GM23338 (cell line): ENCODE results near the gene XPR1. TPM values are rescaled to one million over a fixed set of nuclear protein-coding genes. Genes with fewer than 3 reads are reported as not detected.

Experiments used
- ATAC-seq: fragments of 200-7000 bp; cut with Tn5 transposase; 3 replicates; pipeline ENCODE4 v1.9.1; 2020
- DNase-seq: peaks from one replicate; pipeline ENCODE4 v3.0.0-alpha.2; 2015; ENCODE audit warnings: low spot score
- H2AFZ ChIP-seq: fragments of 200-600 bp; sonication (generic); 2 replicates; pipeline ENCODE4 v1.8.0; 2016; ENCODE audit warnings: antibody characterized with exemption, mild to moderate bottlenecking, moderate library complexity
- H3F3A ChIP-seq: fragments of 200-600 bp; sonication (generic); replicated peaks from 2 replicates; pipeline ENCODE4 v1.8.0; 2017; ENCODE audit warnings: antibody characterized with exemption, mixed run types, low read depth
- H3K27ac ChIP-seq: fragments of 200-600 bp; sonication (generic); 2 replicates; pipeline ENCODE4 v1.6.1; 2016; ENCODE audit warnings: low read depth
- H3K27me3 ChIP-seq: fragments of 200-600 bp; sonication (generic); 2 replicates; pipeline ENCODE4 v1.8.0; 2016; ENCODE audit warnings: mild to moderate bottlenecking, mixed run types, moderate library complexity; ENCODE audit not compliant: insufficient read depth
- H3K36me3 ChIP-seq: fragments of 200-600 bp; sonication (generic); 2 replicates; pipeline ENCODE4 v1.8.0; 2016; ENCODE audit warnings: mild to moderate bottlenecking; ENCODE audit not compliant: insufficient read depth
- H3K4me1 ChIP-seq: fragments of 200-600 bp; sonication (generic); 2 replicates; pipeline ENCODE4 v1.8.0; 2016; ENCODE audit warnings: mild to moderate bottlenecking, moderate library complexity; ENCODE audit not compliant: insufficient read depth
- H3K4me2 ChIP-seq: fragments of 200-600 bp; sonication (generic); 2 replicates; pipeline ENCODE4 v1.7.1; 2017; ENCODE audit warnings: mixed run types
- H3K4me3 ChIP-seq: fragments of 200-600 bp; sonication (generic); 2 replicates; pipeline ENCODE4 v1.6.1; 2016; ENCODE audit warnings: mixed run types
- H3K79me2 ChIP-seq: fragments of 200-600 bp; sonication (generic); replicated peaks from 2 replicates; pipeline ENCODE4 v1.8.0; 2017; ENCODE audit warnings: mild to moderate bottlenecking; ENCODE audit not compliant: insufficient read depth
- H3K9me2 ChIP-seq: fragments of 200-600 bp; sonication (generic); 2 replicates; pipeline ENCODE4 v1.8.0; 2017; ENCODE audit not compliant: insufficient read depth
- H4K20me1 ChIP-seq: fragments of 200-600 bp; sonication (generic); replicated peaks from 2 replicates; pipeline ENCODE4 v1.8.0; 2017; ENCODE audit warnings: mild to moderate bottlenecking; ENCODE audit not compliant: insufficient read depth
- H3K27ac Mint-ChIP-seq: 2 replicates; pipeline ENCODE4 v1.8.0; 2020; ENCODE audit warnings: inconsistent platforms, mild to moderate bottlenecking, moderate library complexity, mixed read lengths
- H3K27me3 Mint-ChIP-seq: 3 replicates; pipeline ENCODE4 v1.8.0; 2022; ENCODE audit warnings: low read depth, mild to moderate bottlenecking, moderate library complexity, mixed read lengths, inconsistent platforms; ENCODE audit not compliant: insufficient read depth, poor library complexity
- H3K36me3 Mint-ChIP-seq: 3 replicates; pipeline ENCODE4 v1.8.0; 2021; ENCODE audit warnings: low read depth, mild to moderate bottlenecking, inconsistent platforms, moderate library complexity, mixed read lengths
- H3K4me1 Mint-ChIP-seq: 3 replicates; pipeline ENCODE4 v1.8.0; 2020; ENCODE audit warnings: mild to moderate bottlenecking, inconsistent platforms, mixed read lengths
- H3K4me3 Mint-ChIP-seq: 3 replicates; pipeline ENCODE4 v1.8.0; 2021; ENCODE audit warnings: moderate library complexity, mild to moderate bottlenecking, inconsistent platforms, mixed read lengths
- H3K9me3 Mint-ChIP-seq: 3 replicates; pipeline ENCODE4 v1.8.0; 2020; ENCODE audit warnings: moderate library complexity, mild to moderate bottlenecking, inconsistent platforms, mixed read lengths
- CREB1 ChIP-seq: fragments of 250-450 bp; sonication (Bioruptor Pico); IDR thresholded peaks from 2 replicates; pipeline ENCODE4 v1.5.0; 2020; ENCODE audit warnings: low read depth, mild to moderate bottlenecking, moderate library complexity
- EZH2 ChIP-seq: fragments of 200-600 bp; sonication (generic); IDR thresholded peaks from one replicate; pipeline ENCODE4 v1.8.0; 2017; ENCODE audit warnings: antibody characterized with exemption, mild to moderate bottlenecking, low read depth; ENCODE audit not compliant: unreplicated experiment
- EZH2phosphoT487 ChIP-seq: fragments of 200-600 bp; sonication (generic); IDR thresholded peaks from one replicate; pipeline ENCODE4 v1.8.1; 2018; ENCODE audit warnings: antibody characterized with exemption; ENCODE audit not compliant: unreplicated experiment
- JUNB ChIP-seq: IDR thresholded peaks from one replicate; pipeline ENCODE4 v1.6.1; 2016; ENCODE audit warnings: antibody characterized with exemption; ENCODE audit not compliant: unreplicated experiment
- NANOG ChIP-seq: IDR thresholded peaks from 2 replicates; pipeline ENCODE4 v1.6.1; 2016; ENCODE audit warnings: antibody characterized with exemption, borderline replicate concordance
- POLR2AphosphoS5 ChIP-seq: IDR thresholded peaks from 2 replicates; pipeline ENCODE4 v1.6.1; 2016; ENCODE audit warnings: antibody characterized with exemption, low read depth
- STAT1 ChIP-seq: IDR thresholded peaks from one replicate; pipeline ENCODE4 v1.6.1; 2016; ENCODE audit warnings: antibody characterized with exemption; ENCODE audit not compliant: unreplicated experiment
- ZNF114 ChIP-seq: fragments of 250-450 bp; sonication (Bioruptor Pico); IDR thresholded peaks from 2 replicates; pipeline ENCODE4 v1.5.0; 2020; ENCODE audit warnings: mild to moderate bottlenecking, moderate library complexity
- ZNF331 ChIP-seq: fragments of 250-450 bp; sonication (Bioruptor Pico); IDR thresholded peaks from 2 replicates; pipeline ENCODE4 v1.5.0; 2020; ENCODE audit warnings: low read depth, mild to moderate bottlenecking, moderate library complexity
- polyA plus RNA-seq: library from polyadenylated mRNA; unstranded; fragments of >200 nt; fragmentation: Nextera tagmentation; extraction: Ambion mirVana; gene quantifications from 2 replicates; pipeline ENCODE4 v1.2.1, GENCODE V29; 2016
- total RNA-seq: library from RNA; depleted of rRNA; stranded (reverse); fragments of >200 nt; shearing (Covaris generic); gene quantifications from 2 replicates; pipeline ENCODE4 v1.2.3, GENCODE V29; 2014
- TF ChIP-seq, protein P1 (sequence below): fragments of 250-450 bp; sonication (Bioruptor Pico); IDR thresholded peaks from 2 replicates; pipeline ENCODE4 v1.5.0; 2020; ENCODE audit warnings: mild to moderate bottlenecking, moderate library complexity
- TF ChIP-seq, protein P2 (sequence below), 2 experiments: fragments of 200-600 bp in 1 of 2; sonication (generic) in 1 of 2; conservative IDR thresholded peaks; 2 replicates each; pipeline versions ENCODE4 v1.5.1 to v1.6.1; 2016 to 2017; ENCODE audit warnings: antibody characterized with exemption in 2 of 2, low read depth in 2 of 2, mild to moderate bottlenecking in 2 of 2, moderate library complexity in 1 of 2
- TF ChIP-seq, protein P3 (sequence below): IDR thresholded peaks from 2 replicates; pipeline ENCODE4 v1.6.1; 2016; ENCODE audit warnings: antibody characterized with exemption
- TF ChIP-seq, protein P4 (sequence below): IDR thresholded peaks from one replicate; pipeline ENCODE4 v1.6.1; 2018; ENCODE audit warnings: antibody characterized with exemption; ENCODE audit not compliant: unreplicated experiment

The XPR1 gene
- total and polyA plus RNA-seq, 2 experiments from 2014 or later: 9.3 to 38.1 TPM

DNA sequence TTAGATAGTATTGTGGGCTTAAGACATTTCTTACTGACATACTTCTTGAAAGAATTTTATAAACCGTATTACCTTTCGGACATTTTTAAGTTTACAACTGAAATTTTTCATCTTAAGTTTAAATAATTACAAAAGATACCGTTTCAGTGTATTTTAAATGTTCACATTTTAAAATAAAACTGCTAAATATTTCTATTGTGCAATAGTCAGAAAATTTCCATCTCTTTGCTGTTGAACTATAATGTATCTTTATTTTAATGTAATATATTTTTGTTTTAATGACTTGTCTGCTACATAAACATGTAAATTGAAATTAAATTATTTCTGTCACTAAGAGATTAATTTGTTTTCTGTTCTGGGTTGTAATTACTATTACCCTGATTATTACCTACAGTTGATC is 206.7 kb downstream of the XPR1 start:
- peaks cover 21% of the 10 kb centered on the region for H3K4me1 ChIP-seq
- no peaks in the 10 kb centered on the region for H3K27me3 ChIP-seq
- no peaks in the 10 kb centered on the region for H3K79me2 ChIP-seq
- no peaks in the 10 kb centered on the region for H4K20me1 ChIP-seq
- no peak overlapping the region for H3K27ac ChIP-seq
- H2AFZ ChIP-seq: no peak overlapping the region
- TF ChIP-seq, protein P1, sequence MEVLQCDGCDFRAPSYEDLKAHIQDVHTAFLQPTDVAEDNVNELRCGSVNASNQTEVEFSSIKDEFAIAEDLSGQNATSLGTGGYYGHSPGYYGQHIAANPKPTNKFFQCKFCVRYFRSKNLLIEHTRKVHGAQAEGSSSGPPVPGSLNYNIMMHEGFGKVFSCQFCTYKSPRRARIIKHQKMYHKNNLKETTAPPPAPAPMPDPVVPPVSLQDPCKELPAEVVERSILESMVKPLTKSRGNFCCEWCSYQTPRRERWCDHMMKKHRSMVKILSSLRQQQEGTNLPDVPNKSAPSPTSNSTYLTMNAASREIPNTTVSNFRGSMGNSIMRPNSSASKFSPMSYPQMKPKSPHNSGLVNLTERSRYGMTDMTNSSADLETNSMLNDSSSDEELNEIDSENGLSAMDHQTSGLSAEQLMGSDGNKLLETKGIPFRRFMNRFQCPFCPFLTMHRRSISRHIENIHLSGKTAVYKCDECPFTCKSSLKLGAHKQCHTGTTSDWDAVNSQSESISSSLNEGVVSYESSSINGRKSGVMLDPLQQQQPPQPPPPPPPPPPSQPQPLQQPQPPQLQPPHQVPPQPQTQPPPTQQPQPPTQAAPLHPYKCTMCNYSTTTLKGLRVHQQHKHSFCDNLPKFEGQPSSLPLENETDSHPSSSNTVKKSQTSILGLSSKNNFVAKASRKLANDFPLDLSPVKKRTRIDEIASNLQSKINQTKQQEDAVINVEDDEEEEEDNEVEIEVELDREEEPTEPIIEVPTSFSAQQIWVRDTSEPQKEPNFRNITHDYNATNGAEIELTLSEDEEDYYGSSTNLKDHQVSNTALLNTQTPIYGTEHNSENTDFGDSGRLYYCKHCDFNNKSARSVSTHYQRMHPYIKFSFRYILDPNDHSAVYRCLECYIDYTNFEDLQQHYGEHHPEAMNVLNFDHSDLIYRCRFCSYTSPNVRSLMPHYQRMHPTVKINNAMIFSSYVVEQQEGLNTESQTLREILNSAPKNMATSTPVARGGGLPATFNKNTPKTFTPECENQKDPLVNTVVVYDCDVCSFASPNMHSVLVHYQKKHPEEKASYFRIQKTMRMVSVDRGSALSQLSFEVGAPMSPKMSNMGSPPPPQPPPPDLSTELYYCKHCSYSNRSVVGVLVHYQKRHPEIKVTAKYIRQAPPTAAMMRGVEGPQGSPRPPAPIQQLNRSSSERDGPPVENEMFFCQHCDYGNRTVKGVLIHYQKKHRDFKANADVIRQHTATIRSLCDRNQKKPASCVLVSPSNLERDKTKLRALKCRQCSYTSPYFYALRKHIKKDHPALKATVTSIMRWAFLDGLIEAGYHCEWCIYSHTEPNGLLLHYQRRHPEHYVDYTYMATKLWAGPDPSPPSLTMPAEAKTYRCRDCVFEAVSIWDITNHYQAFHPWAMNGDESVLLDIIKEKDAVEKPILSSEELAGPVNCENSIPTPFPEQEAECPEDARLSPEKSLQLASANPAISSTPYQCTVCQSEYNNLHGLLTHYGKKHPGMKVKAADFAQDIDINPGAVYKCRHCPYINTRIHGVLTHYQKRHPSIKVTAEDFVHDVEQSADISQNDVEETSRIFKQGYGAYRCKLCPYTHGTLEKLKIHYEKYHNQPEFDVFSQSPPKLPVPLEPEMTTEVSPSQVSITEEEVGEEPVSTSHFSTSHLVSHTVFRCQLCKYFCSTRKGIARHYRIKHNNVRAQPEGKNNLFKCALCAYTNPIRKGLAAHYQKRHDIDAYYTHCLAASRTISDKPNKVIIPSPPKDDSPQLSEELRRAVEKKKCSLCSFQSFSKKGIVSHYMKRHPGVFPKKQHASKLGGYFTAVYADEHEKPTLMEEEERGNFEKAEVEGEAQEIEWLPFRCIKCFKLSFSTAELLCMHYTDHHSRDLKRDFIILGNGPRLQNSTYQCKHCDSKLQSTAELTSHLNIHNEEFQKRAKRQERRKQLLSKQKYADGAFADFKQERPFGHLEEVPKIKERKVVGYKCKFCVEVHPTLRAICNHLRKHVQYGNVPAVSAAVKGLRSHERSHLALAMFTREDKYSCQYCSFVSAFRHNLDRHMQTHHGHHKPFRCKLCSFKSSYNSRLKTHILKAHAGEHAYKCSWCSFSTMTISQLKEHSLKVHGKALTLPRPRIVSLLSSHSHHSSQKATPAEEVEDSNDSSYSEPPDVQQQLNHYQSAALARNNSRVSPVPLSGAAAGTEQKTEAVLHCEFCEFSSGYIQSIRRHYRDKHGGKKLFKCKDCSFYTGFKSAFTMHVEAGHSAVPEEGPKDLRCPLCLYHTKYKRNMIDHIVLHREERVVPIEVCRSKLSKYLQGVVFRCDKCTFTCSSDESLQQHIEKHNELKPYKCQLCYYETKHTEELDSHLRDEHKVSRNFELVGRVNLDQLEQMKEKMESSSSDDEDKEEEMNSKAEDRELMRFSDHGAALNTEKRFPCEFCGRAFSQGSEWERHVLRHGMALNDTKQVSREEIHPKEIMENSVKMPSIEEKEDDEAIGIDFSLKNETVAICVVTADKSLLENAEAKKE (CRISPR knock-in tag): no peak
- TF ChIP-seq, protein P2, sequence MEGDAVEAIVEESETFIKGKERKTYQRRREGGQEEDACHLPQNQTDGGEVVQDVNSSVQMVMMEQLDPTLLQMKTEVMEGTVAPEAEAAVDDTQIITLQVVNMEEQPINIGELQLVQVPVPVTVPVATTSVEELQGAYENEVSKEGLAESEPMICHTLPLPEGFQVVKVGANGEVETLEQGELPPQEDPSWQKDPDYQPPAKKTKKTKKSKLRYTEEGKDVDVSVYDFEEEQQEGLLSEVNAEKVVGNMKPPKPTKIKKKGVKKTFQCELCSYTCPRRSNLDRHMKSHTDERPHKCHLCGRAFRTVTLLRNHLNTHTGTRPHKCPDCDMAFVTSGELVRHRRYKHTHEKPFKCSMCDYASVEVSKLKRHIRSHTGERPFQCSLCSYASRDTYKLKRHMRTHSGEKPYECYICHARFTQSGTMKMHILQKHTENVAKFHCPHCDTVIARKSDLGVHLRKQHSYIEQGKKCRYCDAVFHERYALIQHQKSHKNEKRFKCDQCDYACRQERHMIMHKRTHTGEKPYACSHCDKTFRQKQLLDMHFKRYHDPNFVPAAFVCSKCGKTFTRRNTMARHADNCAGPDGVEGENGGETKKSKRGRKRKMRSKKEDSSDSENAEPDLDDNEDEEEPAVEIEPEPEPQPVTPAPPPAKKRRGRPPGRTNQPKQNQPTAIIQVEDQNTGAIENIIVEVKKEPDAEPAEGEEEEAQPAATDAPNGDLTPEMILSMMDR (conservative IDR thresholded peaks at IDR 0.05; ENCODE audit: low read depth in 2 of 2): no peak
- no peak for TF ChIP-seq JUNB
- no peak for TF ChIP-seq EZH2
- TF ChIP-seq ZNF331: no peak
- TF ChIP-seq, protein P3, sequence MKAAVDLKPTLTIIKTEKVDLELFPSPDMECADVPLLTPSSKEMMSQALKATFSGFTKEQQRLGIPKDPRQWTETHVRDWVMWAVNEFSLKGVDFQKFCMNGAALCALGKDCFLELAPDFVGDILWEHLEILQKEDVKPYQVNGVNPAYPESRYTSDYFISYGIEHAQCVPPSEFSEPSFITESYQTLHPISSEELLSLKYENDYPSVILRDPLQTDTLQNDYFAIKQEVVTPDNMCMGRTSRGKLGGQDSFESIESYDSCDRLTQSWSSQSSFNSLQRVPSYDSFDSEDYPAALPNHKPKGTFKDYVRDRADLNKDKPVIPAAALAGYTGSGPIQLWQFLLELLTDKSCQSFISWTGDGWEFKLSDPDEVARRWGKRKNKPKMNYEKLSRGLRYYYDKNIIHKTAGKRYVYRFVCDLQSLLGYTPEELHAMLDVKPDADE: no peak
- TF ChIP-seq STAT1: no peak
- no peak for TF ChIP-seq CREB1 (CRISPR knock-in tag)
- TF ChIP-seq, protein P4, sequence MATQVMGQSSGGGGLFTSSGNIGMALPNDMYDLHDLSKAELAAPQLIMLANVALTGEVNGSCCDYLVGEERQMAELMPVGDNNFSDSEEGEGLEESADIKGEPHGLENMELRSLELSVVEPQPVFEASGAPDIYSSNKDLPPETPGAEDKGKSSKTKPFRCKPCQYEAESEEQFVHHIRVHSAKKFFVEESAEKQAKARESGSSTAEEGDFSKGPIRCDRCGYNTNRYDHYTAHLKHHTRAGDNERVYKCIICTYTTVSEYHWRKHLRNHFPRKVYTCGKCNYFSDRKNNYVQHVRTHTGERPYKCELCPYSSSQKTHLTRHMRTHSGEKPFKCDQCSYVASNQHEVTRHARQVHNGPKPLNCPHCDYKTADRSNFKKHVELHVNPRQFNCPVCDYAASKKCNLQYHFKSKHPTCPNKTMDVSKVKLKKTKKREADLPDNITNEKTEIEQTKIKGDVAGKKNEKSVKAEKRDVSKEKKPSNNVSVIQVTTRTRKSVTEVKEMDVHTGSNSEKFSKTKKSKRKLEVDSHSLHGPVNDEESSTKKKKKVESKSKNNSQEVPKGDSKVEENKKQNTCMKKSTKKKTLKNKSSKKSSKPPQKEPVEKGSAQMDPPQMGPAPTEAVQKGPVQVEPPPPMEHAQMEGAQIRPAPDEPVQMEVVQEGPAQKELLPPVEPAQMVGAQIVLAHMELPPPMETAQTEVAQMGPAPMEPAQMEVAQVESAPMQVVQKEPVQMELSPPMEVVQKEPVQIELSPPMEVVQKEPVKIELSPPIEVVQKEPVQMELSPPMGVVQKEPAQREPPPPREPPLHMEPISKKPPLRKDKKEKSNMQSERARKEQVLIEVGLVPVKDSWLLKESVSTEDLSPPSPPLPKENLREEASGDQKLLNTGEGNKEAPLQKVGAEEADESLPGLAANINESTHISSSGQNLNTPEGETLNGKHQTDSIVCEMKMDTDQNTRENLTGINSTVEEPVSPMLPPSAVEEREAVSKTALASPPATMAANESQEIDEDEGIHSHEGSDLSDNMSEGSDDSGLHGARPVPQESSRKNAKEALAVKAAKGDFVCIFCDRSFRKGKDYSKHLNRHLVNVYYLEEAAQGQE: no peak
- TF ChIP-seq POLR2AphosphoS5: no peak
- no peak for TF ChIP-seq ZNF114
- no peak for TF ChIP-seq NANOG
- no peak for TF ChIP-seq EZH2phosphoT487
- peaks cover 30% of the 10 kb centered on the region for H3K4me1 Mint-ChIP-seq
- no peaks in the 10 kb centered on the region for H3K36me3 ChIP-seq
- H3K36me3 Mint-ChIP-seq: peaks cover 14% of the 10 kb centered on the region
- no peak for ATAC-seq
- H3F3A ChIP-seq: no peaks in the 10 kb centered on the region
- no peak for DNase-seq
- H3K4me2 ChIP-seq: no peak overlapping the region
- H3K4me3 Mint-ChIP-seq: no peak overlapping the region
- H3K9me3 Mint-ChIP-seq: peaks cover 8% of the 10 kb centered on the region
- no peak overlapping the region for H3K27ac Mint-ChIP-seq
- peaks cover 2% of the 10 kb centered on the region for H3K27me3 Mint-ChIP-seq
- no peak overlapping the region for H3K4me3 ChIP-seq
- H3K9me2 ChIP-seq: no peaks in the 10 kb centered on the region
